SH-SY5Y (cell line): ENCODE results near the gene SH2D4B.

Experiments used
- GATA2 ChIP-seq: IDR thresholded peaks from 2 replicates; pipeline ENCODE4 v1.6.1; 2011; ENCODE audit warnings: mild to moderate bottlenecking, low read depth, low read length
- GATA3 ChIP-seq: IDR thresholded peaks from 2 replicates; pipeline ENCODE4 v1.6.1; 2011; ENCODE audit warnings: low read depth, mild to moderate bottlenecking, low read length, moderate library complexity

DNA sequence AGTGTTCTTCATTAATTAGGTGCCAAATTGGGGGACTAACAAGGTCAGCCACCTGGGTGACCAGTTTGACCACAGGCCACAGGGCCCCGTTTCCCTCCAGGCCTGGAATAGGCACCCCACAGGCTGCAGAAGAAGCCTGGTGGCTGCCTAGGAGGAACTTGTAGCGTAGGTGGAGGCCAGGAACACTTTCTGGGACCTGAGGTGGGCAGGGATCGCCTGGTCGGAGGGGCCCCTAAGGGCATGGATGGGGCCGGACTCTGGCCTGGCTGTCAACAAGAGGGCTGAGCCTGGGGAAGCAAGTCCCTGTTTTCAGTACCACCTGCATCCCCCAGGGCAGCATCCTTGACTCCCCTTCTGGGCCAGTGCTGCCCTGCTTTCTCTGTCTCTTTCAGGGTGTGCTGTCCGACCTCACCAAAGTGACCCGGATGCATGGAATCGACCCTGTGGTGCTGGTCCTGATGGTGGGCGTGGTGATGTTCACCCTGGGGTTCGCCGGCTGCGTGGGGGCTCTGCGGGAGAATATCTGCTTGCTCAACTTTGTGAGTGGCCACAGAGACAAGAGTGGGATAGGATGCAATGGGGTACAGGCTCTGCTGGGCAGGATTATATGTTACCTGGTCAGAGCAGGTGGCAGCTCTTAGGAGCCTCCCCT, 30.7 kb upstream of the SH2D4B start:
- TF ChIP-seq GATA2 (no peak), GATA3 (no peak)
